SU-DHL-6 (cell line): ENCODE data around the gene CCT2.

Source experiments
- EZH2phosphoT487 ChIP-seq: fragments of 200-600 bp; sonication (generic), shearing (Covaris generic); conservative IDR thresholded peaks from 2 replicates; pipeline ENCODE4 v1.6.1; 2018; ENCODE audit warnings: mild to moderate bottlenecking, antibody characterized with exemption, low read length, moderate library complexity, mixed read lengths
- TF ChIP-seq, protein P1 (sequence below): fragments of 200-600 bp; sonication (generic); IDR thresholded peaks from one replicate; pipeline ENCODE4 v1.5.1; 2017; ENCODE audit warnings: antibody characterized with exemption, mild to moderate bottlenecking, low read length, moderate library complexity; ENCODE audit not compliant: insufficient read depth, poor library complexity, severe bottlenecking

DNA sequence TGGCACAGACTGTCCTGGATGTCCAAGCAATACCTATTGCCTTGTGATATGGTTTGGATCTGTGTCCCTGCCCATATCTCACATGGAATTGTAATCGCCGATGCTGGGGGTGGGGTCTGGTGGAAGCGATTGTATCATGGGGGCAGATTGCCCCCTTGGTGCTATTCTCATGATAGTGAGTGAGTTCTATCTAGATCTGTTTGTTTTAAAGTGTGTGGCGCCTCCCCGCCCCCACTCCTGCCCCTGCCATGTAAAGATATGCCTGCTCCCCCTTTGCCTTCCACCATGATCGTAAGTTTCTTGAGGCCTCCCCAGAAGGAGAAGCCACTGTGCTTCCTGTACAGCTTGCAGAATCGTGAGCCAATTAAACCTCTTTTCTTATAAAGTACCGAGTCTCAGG lies 42.2 kb downstream of the CCT2 start:
- TF ChIP-seq, protein P1, sequence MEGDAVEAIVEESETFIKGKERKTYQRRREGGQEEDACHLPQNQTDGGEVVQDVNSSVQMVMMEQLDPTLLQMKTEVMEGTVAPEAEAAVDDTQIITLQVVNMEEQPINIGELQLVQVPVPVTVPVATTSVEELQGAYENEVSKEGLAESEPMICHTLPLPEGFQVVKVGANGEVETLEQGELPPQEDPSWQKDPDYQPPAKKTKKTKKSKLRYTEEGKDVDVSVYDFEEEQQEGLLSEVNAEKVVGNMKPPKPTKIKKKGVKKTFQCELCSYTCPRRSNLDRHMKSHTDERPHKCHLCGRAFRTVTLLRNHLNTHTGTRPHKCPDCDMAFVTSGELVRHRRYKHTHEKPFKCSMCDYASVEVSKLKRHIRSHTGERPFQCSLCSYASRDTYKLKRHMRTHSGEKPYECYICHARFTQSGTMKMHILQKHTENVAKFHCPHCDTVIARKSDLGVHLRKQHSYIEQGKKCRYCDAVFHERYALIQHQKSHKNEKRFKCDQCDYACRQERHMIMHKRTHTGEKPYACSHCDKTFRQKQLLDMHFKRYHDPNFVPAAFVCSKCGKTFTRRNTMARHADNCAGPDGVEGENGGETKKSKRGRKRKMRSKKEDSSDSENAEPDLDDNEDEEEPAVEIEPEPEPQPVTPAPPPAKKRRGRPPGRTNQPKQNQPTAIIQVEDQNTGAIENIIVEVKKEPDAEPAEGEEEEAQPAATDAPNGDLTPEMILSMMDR: no peak
- TF ChIP-seq EZH2phosphoT487: no peak
